NCI-H226 (cell line): ENCODE measurements around the gene PLN.

Experiments
- DNase-seq: peaks from one replicate; pipeline ENCODE4 v3.0.0-alpha.2; 2015

The PLN gene

DNA sequence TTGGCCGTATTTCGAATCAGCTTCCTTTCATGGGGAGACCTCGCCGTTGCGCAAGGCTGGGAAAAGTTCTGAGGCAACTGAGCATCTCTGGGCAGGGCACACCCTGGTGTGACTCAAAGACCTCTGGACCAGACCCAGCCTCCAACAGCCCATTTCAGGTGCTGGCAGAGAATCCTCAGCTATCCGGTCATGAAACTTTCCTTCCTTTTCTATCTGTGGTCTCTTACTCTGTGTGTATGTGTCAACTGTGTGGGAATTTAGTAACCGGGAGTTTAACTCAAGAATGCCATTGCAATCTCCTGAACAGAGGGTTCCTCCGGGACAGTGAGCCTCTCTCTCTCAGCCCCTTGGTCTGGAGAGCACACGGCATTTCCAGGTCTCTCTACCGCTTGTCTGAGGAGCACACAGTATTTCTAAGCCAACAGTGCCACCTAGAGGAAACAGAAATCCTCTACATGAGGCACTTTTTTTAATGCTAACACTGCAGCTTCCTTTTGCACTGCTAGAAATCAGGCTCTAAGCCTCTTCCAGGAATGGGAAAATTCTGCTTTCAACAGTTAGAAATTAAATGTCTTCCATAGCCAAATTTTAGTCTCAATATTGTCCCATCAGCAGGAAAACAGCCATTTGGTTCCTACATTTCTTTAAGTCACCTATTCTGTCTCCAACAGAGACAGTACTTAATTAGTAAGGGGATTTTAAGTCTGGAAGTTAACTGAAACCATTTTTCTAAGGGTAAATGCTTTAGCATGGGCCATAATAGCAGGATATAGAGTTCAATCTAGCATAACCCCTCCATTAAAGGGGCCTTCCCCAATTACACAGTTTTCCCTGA lies 32.7 kb downstream of the PLN start:
- DNase-seq, result peak; percentile 80

DNA sequence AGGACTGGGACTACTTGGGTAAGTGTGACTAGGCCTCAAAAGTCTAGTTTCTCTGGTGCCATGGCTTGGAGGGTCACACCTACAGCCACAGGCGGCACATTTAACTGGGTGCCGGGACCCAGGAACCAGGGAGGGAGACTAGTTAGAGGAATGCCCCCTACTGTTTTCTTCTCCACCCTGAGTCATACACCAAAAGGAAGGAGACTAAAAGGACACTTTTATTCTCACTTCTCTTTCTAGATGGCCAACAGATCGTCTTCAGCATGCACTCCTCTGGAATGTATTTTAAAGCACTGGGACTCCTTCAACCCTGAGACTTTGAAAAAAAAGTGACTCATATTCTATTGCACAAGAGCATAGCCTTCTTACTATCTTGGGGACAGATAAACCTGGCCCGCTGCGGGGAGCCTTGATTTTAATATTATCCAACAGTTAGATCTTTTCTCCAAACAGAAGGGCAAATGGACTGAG lies 33.4 kb downstream of the PLN start:
- DNase-seq, result peak; percentile 58

DNA sequence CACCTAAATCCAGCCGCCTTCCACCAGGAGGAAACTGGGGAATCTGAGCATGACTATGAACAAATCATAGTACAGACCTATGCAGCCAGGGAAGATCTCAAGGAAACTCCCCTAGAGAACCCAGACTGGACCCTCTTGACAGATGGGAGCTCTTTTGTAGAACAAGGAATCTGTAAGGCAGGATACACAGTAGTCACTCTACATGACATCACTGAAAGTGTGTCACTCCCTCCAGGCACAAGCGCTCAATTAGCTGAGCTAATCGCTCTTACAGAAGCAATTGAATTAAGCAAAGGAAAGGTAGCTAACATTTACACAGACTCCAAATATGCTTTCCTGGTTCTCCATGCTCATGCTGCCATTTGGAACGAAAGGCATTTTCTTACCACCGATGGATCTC lies 36.8 kb downstream of the PLN start:
- DNase-seq, result no peak

DNA sequence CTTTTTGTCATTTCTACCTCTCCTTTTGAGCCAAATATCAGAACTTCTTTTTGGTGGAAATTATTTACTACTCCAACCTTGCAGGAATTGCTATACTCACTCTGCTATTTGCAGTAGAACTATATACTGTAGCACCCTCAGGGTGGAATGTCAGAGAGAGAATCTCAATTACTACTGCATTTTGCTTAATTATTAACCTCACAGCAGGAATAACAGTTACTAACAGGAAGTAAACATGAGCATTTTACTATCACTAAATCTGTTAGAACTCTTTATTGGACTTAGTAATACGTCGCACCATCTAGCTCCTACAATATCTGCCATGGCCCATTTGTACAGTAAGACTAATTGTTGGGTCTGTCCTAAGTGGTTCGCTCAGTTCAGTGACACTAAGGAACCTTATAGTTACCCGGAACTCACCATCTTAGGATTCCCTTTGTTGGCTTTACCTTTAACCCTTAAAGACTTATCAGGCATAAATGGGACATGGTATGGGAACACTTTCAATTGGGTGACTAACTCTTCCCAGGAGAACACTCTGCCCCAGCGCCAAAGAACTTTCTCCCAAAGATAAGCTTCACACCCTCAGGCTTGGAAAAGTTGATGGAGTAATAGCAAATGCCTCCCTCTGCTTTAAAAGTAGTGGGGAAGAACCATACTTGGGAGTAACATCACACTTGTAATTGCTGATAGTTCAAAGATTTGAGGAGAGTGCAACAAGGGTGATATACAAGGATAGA lies 38.8 kb downstream of the PLN start:
- DNase-seq, result peak; percentile 14

DNA sequence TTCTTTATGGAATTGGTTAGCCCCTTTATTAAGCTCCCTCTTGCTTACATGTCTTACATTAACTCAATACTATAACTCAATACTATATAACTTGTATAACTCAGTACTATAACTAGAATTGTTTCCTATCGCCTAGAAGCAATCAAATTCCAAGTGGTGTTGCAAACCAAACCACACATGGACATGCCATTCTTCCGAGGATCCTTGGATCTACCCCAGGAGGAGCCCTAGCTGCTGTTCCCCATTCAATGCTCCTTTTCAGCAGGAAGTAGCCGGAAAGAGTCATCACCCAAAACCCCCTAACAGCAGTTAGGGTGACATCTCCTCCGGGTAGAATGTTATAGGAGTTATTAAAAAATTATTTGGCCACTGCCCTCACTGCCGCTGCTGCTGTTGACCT lies 40.5 kb downstream of the PLN start:
- peak; percentile 14 for DNase-seq

DNA sequence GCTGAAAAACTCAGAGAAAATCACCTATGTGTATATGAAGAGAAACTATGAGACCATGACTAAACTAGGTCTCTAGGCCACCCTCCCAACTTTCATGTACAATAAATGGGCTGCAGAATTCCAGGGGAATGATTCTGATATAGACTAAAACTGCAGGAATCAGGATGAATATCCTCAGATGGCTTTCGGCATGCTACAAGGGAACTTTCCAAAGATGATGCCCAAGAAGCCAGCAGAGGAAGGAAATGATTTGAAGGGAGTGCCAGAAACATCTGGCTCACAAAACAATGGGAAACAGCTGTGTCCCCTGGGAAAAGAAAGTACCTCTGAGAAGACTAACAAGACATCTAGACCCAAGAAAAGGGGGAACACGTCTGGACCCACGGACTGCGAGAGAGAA lies 41.1 kb downstream of the PLN start:
- no peak for DNase-seq

DNA sequence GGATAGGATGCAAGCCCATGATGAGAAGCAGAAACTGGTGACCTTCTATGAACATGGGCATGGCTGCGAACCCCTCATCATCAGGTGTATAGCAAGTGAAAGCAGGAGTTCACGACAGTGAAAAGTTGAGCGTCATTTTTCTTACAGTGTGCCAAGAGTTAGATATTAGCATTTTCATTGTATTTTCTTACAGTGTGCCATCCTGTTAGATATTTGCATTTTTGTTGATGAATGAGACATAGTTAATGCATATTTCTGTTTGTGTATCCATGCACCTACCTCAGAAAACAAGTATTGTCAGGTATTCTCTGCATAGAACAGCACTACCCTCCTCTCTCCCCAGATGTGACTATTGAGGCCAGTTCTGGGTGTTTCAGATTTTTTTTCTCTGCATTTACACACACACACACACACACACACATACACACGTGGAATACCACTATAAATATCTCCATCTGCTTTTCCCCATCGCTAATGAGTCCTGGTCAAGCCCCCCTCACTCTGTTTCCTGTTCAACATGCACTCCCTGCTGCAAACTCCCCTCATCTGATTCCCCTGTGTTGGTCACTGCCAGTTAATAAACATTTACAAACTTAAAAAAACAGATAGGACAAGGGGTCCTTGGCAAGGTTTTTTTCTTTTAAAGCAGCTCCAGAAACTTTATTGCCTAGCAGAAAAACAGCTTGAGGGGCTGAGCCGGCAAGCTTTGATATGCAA lies 41.7 kb downstream of the PLN start:
- no peak for DNase-seq

DNA sequence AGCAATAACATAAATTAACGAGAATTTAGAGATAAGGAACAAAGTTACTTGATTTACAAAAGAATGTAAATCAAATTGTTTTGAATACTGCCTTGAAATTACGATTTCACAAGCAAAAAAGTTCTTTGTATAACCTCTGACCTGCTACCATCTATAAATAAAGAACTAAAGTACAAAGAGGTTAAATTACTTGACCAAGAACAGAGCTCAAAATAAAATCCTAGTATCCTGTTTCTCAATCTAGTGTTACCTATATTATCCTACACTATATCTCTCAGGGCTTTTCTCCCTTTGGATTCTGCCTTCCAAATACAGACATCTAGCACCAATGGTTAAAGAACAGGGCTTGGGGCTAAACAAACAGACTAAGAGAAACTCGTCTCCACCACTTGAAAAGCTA lies 43.8 kb downstream of the PLN start:
- DNase-seq, result no peak

DNA sequence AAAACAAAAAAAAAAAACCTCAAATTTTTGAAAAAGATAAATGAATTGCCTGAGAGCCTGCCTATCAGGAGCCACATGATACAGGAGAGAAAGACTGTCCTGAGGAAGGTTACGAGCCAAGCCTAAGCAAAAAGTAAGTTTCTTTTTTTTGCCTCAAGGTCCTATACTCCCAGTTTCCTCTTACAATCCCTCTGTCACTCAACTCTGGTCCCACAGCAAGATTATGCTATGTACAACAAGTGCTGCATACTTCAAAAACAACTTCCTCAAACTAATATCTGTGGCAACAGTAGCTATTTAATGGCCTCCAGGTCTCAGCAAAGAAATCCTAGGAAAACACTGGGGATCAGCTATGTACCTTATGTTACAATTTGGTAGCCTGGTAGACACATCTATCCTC lies 46.8 kb downstream of the PLN start:
- DNase-seq, result no peak

DNA sequence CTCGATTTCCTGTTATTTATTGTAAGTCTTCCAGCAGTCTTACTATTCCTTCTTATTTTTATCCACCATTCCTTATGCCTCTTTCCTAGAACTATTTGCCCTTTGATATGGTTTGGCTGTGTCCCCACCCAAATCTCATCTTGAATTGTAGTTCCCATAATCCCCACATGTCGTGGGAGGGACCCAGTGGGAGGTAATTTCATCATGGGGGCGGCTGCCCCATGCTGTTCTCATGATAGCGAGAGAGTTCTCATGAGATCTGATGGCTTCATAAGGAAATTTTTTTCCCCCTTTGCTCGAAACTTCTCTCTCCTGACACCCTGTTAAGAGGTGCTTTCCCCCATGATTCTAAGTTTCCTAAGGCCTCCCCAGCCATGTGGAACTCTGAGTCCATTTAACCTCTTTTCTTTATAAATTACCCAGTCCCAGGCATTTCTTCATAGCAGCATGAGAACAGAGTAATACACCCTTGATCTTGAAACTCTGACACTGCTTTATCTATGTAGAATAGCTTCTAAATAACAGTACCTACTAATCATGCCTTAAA lies 48.8 kb downstream of the PLN start:
- no peak for DNase-seq

DNA sequence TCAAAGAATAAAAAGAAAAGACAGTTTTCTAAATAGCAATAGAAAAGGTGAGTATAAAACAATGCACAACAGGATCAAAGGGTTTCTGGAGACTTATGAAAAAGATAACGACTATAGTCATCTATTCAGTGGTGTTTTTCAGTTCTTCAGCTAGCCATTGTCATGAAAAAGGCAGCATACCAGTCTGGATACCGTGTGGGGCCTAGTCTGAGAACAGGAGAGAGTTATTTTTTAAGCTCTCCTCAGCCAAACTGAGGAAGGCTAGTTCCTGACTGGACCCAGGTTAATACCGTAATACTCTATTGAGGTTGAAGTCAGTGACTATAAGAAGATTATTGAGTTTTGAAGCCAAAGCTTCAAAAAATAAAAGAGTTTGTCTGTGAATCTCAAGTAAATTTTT lies 49.5 kb downstream of the PLN start:
- no peak for DNase-seq

DNA sequence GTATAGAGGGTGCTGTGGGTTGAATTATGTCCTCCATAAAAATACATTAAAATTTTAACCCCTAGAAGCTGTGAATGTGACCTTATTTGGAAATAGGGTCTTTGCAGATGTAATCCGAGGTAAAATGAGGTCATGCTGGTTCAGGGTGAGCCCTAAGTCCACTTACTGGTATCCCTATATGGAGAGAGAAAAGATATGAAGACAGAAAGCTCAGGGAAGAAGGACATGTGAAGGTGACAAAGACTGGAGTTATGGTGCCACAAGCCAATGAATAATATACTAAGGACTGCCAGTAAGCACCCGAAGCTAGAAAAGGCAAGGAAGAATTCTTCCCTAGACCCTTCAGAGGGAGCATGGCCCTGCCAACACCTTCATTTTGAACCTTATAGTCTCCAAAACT lies 50.2 kb downstream of the PLN start:
- no peak for DNase-seq

DNA sequence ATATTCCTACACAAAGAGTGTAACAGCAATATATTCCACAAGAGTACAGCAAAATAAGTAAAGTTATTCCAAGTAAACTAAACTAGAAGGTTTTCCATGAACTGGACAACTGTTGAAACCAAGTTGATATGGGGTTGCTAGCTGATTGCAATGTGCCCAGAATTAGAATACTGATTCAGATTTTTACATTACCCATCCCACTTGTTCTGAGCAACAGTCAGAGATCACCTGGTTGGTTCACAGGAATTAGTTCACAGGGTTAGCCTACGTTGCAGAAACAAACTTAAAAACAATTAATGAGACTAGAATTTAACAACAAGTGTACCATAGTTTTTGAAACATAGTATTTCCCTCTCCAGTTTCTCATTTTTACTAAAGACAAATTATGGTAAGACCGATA lies 54.2 kb downstream of the PLN start:
- DNase-seq, result no peak

DNA sequence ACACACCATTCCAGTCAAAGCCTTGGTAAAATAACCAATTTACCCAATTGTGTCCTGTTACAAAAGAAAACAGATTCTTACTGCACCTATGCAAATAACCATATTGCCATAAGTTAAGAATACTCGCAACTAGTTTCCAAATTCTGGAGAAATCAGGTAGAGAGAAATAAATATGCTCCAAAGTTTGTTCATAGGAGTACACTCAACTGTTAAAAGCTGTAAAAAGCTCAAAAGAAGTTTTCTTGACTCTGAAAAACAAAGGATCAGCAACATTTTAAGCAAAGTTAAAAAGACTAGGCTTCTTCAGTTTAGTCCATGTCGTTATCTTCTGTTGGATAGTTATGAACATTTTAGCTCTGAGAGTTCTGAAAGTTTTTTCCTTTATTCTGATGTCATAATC lies 55.3 kb downstream of the PLN start:
- DNase-seq, result no peak

DNA sequence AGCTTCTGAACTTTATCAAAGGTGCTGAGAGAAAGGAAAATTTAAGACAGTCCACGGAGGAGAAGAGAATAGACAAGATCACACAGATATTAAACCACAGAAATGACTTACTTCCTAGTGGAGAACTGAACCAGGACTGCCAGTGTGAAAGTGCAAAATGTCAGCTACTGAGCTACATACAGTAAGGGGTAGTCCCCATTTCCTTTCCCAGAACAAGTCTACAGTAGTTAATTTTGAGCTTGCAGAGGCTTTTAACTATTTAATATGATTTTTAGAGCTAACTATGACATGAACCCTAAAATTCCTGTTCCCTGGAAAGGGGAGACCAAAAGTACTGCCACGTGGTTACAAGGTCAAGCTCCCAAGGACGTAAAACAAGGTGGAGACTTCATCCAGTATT lies 58.2 kb downstream of the PLN start:
- DNase-seq, result no peak

DNA sequence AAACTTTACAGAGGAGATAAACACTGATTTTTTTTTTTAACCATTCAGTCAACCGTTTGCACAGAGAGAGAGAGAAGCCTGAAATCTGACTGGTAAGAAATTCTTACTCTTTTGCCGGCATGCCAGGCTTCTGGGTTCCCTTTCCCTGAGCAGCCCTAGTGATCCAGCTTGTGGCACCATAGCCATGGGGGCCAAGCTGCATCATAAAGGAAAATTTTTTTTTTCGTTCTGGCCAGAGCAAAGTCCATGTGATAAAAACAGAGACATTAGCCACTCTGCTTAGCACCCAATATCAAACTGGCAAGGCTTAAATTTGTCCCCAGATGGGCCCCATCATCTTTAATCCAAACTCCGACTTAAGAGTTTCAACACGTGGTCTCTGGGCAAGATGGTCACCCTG lies 58.8 kb downstream of the PLN start:
- DNase-seq, result no peak
